GM18517 (cell line): ENCODE data around the gene MCUR1.

Source experiments
- ATAC-seq: cut with Tn5 transposase; IDR thresholded peaks from one replicate; pipeline ENCODE4 v1.9.1; 2021; ENCODE audit warnings: mild to moderate bottlenecking, moderate library complexity; ENCODE audit not compliant: unreplicated experiment

MCUR1 gene

DNA sequence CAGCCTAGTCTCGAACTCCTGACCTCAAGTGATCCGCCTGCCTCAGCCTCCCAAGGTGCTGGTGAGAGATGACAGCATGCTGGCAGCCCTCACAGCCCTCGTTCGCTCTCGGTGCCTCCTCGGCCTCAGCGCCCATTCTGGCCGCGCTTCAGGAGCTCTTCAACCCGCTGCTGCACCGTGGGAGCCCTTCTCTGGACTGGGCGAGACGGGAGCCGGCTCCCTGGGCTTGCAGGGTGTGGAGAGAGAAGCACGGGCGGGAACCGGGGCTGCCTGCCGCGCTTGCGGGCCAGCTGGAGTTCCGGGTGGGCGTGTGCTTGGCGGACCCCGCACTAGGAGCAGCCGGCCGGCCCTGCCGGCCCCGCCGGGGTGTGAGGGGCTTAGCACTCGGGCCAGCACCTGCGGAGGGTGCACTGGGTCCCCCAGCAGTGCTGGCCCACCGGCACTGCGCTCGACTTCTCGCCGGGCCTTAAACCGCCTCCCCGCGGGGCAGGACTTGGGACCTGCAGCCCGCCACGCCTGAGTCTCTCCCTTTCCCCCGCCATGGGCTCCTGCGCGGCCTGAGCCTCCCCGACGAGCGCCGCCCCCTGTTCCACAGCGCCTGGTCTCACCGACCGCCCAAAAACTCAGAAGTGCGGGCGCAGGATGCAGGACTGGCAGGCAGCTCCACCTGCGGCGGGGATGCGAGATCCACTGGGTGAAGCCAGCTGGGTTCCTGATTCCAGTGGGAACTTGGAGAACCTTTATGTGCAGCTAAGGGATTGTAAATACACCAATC, 71.2 kb downstream of the MCUR1 start:
- no peak for ATAC-seq

GRCh38 chr6:13741365-13741764, 73.0 kb downstream of the MCUR1 start:
- no peak for ATAC-seq
